ENCODE results near the gene MFSD11. TPM values are rescaled to one million over a fixed set of nuclear protein-coding genes. Genes with fewer than 3 reads are reported as not detected.
A peak's percentile ranks its signal among the peaks of the same experiment; 100 is the strongest.

The MFSD11 gene
- total and polyA plus RNA-seq, 2 of the 8 experiments (the other 6 are each of a cell fraction or from before 2014, with no cell fraction given), result 17.7 to 19.8 TPM

GRCh38 chr17:76747716-76748363, 9.9 kb downstream of the MFSD11 start:
- FAIRE-seq (no peak), DNase-seq (ENCODE audit: low read depth in 1 of 2, low spot score in 2 of 2) (no peak)
- no peak overlapping the region for H4K8ac ChIP-seq (ENCODE audit: extremely low read depth, insufficient read depth, low read length)
- no peaks in the 10 kb centered on the region for H3K4me1 ChIP-seq (replicated peaks in 1 of 4; ENCODE audit: control insufficient read depth in 3 of 4, insufficient read depth in 4 of 4, low read length in 3 of 4)
- no peak overlapping the region for H2BK15ac ChIP-seq (ENCODE audit: low read length)
- H3K23ac ChIP-seq (ENCODE audit: insufficient read length), result no peak overlapping the region
- H2BK120ac ChIP-seq (replicated peaks; ENCODE audit: low read depth, low read length), result no peak overlapping the region
- ChIA-PET CTCF (ENCODE audit: partially characterized antibody) (interaction anchor here (0.9 kb wide), 1 partner anchor 45 kb away, joined by 3 read pairs; no protein-coding TSS in a partner anchor), POLR2A (ENCODE audit: partially characterized antibody) (interaction anchor here (0.8 to 1.2 kb wide), 2 partner anchors 10 to 13 kb away, joined by 3 to 4 read pairs; partner anchors contain the start of gene MFSD11)
- no peak overlapping the region for H2BK5ac ChIP-seq (ENCODE audit: low read depth, low read length)
- H3K9ac ChIP-seq (replicated peaks in 1 of 4; ENCODE audit: extremely low read depth in 1 of 4, low read depth in 3 of 4, low read length in 3 of 4), result no peak overlapping the region
- H4K20me1 ChIP-seq (replicated peaks in 1 of 2; ENCODE audit: control insufficient read depth in 1 of 2, insufficient read depth in 2 of 2, low read length in 2 of 2), result peaks cover 0 to 1% of the 10 kb centered on the region in 2 experiments
- peak overlapping the region; percentile 19 for H3K56ac ChIP-seq (replicated peaks; ENCODE audit: insufficient read length, low read depth, low read length)
- no peak overlapping the region for H2BK12ac ChIP-seq (ENCODE audit: low read depth, low read length)
- no peak overlapping the region for H3K27ac ChIP-seq (ENCODE audit: low read depth, low read length)
- H3K18ac ChIP-seq (ENCODE audit: extremely low read depth, low read length), result no peak overlapping the region
- no peak overlapping the region for H3K14ac ChIP-seq (ENCODE audit: insufficient read length)
- no peak overlapping the region for H2AFZ ChIP-seq (ENCODE audit: low read length)
- H3K4ac ChIP-seq (replicated peaks; ENCODE audit: insufficient read length, low read depth, low read length), result no peak overlapping the region
- no peaks in the 10 kb centered on the region for H3K9me3 ChIP-seq (ENCODE audit: insufficient read depth in 2 of 2, low read depth in 1 of 2, low read length in 1 of 2)
- H4K91ac ChIP-seq (replicated peaks; ENCODE audit: insufficient read length, low read length), result no peak overlapping the region
- WGBS, 2 experiments (ENCODE audit: extremely low coverage in 1 of 2, insufficient coverage in 1 of 2, insufficient read length in 1 of 2, insufficient replicate concordance in 2 of 2, low coverage in 1 of 2, low lambda C conversion rate in 2 of 2, missing lambda C conversion rate in 1 of 2), result 86% methylated on average over 7 of the region's 9 CpGs; no CpG with 5 or more reads in 1 of the 2 experiments
- H3K79me2 ChIP-seq (ENCODE audit: control insufficient read depth in 1 of 2, insufficient read depth in 2 of 2, low read length in 2 of 2), result no peaks in the 10 kb centered on the region
- H2AK5ac ChIP-seq (ENCODE audit: low read depth, low read length), result no peak overlapping the region
- H3K36me3 ChIP-seq (ENCODE audit: control insufficient read depth in 2 of 4, insufficient read depth in 4 of 4, low read length in 3 of 4), result peaks cover 4 to 24% (median 12%) of the 10 kb centered on the region in 4 experiments; a peak in 6 of 8 replicates
- no peaks in the 10 kb centered on the region for H3K79me1 ChIP-seq (ENCODE audit: low read depth, low read length)
- no peak overlapping the region for H3K4me2 ChIP-seq (ENCODE audit: insufficient read depth in 1 of 2, low read depth in 2 of 2, low read length in 2 of 2)
- no peak overlapping the region for H4K5ac ChIP-seq (ENCODE audit: insufficient read length, low read depth, low read length)
- H3K23me2 ChIP-seq (ENCODE audit: low read depth, low read length), result no peaks in the 10 kb centered on the region; the same call in 1 of the 2 replicates
- no peak overlapping the region for H3K4me3 ChIP-seq (ENCODE audit: extremely low read depth in 1 of 4, insufficient read depth in 2 of 4, low read depth in 3 of 4, low read length in 4 of 4)
- no peaks in the 10 kb centered on the region for H3K27me3 ChIP-seq (replicated peaks in 1 of 4; ENCODE audit: control insufficient read depth in 3 of 4, extremely low read depth in 1 of 4, insufficient read depth in 3 of 4, low read length in 3 of 4)
- no peak overlapping the region for H2BK20ac ChIP-seq (ENCODE audit: low read length)
- TF ChIP-seq RAD21 (IDR thresholded peaks at IDR 0.05 in 1 of 2, conservative IDR thresholded peaks at IDR 0.05 in 1 of 2; ENCODE audit: low read depth in 2 of 2, low read length in 2 of 2), result no peak
- TF ChIP-seq YY1 (IDR thresholded peaks at IDR 0.05; ENCODE audit: low read depth, low read length), result no peak
- no peak for TF ChIP-seq TBP (IDR thresholded peaks at IDR 0.05; ENCODE audit: low read depth, low read length)
- TF ChIP-seq EZH2 (IDR thresholded peaks at IDR 0.05; ENCODE audit: low read depth, low read length, severe bottlenecking), result no peak
- TF ChIP-seq E2F6 (IDR thresholded peaks at IDR 0.05), result no peak
- TF ChIP-seq SP1 (IDR thresholded peaks at IDR 0.05; ENCODE audit: low read depth, low read length), result no peak
- TF ChIP-seq, protein P1, sequence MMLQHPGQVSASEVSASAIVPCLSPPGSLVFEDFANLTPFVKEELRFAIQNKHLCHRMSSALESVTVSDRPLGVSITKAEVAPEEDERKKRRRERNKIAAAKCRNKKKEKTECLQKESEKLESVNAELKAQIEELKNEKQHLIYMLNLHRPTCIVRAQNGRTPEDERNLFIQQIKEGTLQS (IDR thresholded peaks at IDR 0.05; ENCODE audit: insufficient read depth, low read depth, low read length), result no peak
- TF ChIP-seq SP4 (IDR thresholded peaks at IDR 0.05; ENCODE audit: low read length), result no peak
- TF ChIP-seq ASH2L (IDR thresholded peaks at IDR 0.05; ENCODE audit: low read length), result no peak
- no peak for TF ChIP-seq SRF (IDR thresholded peaks at IDR 0.05; ENCODE audit: low read depth, low read length)
- no peak for TF ChIP-seq TEAD4 (IDR thresholded peaks at IDR 0.05; ENCODE audit: low read depth, low read length)
- no peak for TF ChIP-seq SUZ12 (IDR thresholded peaks at IDR 0.05; ENCODE audit: low read length)
